OCI-LY3 (cell line): Measurements from ENCODE around the gene PTPRN.

ENCODE experiments used
- CTCF ChIP-seq: fragments of 200-600, 300-600 bp; sonication (generic); IDR thresholded peaks from 2 replicates; pipeline ENCODE4 v1.5.1; 2014; ENCODE audit warnings: antibody characterized with exemption, low read length, low read depth
- EZH2phosphoT487 ChIP-seq: fragments of 200-600 bp; shearing (Covaris generic); IDR thresholded peaks from 2 replicates; pipeline ENCODE4 v1.6.1; 2018; ENCODE audit warnings: antibody characterized with exemption, mixed run types, low read depth

- TF ChIP-seq CTCF (no peak), EZH2phosphoT487 (no peak)
These were observed 39.7 kb downstream of the PTPRN start for GRCh38 chr2:219269362-219270054.
